Measurements from ENCODE around the gene HS2ST1. TPM values are rescaled to one million over a fixed set of nuclear protein-coding genes. Genes with fewer than 3 reads are reported as not detected.

HS2ST1 gene
- total RNA-seq, 1 experiment from 2014 or later, result 45.8 TPM

GRCh38 chr1:87115317-87115890 lies 201.0 kb downstream of the HS2ST1 start:
- Histone ChIP-seq H3K27ac (ENCODE audit: low read depth, low read length, poor library complexity, severe bottlenecking) (no peak overlapping the region), H3K4me1 (ENCODE audit: insufficient read depth, low read length, poor library complexity, severe bottlenecking) (peaks cover 45% of the 10 kb centered on the region), H3K9me3 (ENCODE audit: low read depth, low read length, poor library complexity, severe bottlenecking) (no peaks in the 10 kb centered on the region), H3K4me3 (ENCODE audit: low read depth, low read length, poor library complexity, severe bottlenecking) (no peak overlapping the region), H3K36me3 (ENCODE audit: insufficient read depth, low read length, poor library complexity, severe bottlenecking) (no peaks in the 10 kb centered on the region), H3K27me3 (replicated peaks; ENCODE audit: insufficient read depth, low read depth, low read length, poor library complexity) (no peaks in the 10 kb centered on the region)
- TF ChIP-seq CTCF (conservative IDR thresholded peaks at IDR 0.05; ENCODE audit: low read depth, low read length) (no peak), EZH2 (IDR thresholded peaks at IDR 0.05; ENCODE audit: borderline replicate concordance, low read depth, low read length, poor library complexity, severe bottlenecking) (no peak)
- ChIA-PET POLR2A (ENCODE audit: low non-redundant PET) (no interaction called here), CTCF (no interaction called here)
- no TSS peak for BruUV-seq (replicated peaks)
- intact Hi-C loops (cut with micrococcal nuclease; ENCODE audit: unreplicated experiment), result no loop called here
- peak; percentile 71 for DNase-seq (ENCODE audit: low spot score)

- ChIA-PET POLR2A (ENCODE audit: low non-redundant PET) (no interaction called here), CTCF (no interaction called here)
- Histone ChIP-seq H3K4me3 (ENCODE audit: low read depth, low read length, poor library complexity, severe bottlenecking) (no peak overlapping the region), H3K9me3 (ENCODE audit: low read depth, low read length, poor library complexity, severe bottlenecking) (no peaks in the 10 kb centered on the region), H3K27me3 (replicated peaks; ENCODE audit: insufficient read depth, low read depth, low read length, poor library complexity) (no peaks in the 10 kb centered on the region), H3K27ac (ENCODE audit: low read depth, low read length, poor library complexity, severe bottlenecking) (no peak overlapping the region), H3K4me1 (ENCODE audit: insufficient read depth, low read length, poor library complexity, severe bottlenecking) (peaks cover 42% of the 10 kb centered on the region), H3K36me3 (ENCODE audit: insufficient read depth, low read length, poor library complexity, severe bottlenecking) (no peaks in the 10 kb centered on the region)
- DNase-seq (ENCODE audit: low spot score), result no peak
- TF ChIP-seq EZH2 (IDR thresholded peaks at IDR 0.05; ENCODE audit: borderline replicate concordance, low read depth, low read length, poor library complexity, severe bottlenecking) (no peak), CTCF (conservative IDR thresholded peaks at IDR 0.05; ENCODE audit: low read depth, low read length) (no peak)
- no TSS peak for BruUV-seq (replicated peaks)
- intact Hi-C loops (cut with micrococcal nuclease; ENCODE audit: unreplicated experiment), result no loop called here
Observed at GRCh38 chr1:87115891-87116290, 201.5 kb downstream of the HS2ST1 start.

- H3K27ac ChIP-seq (ENCODE audit: low read depth, low read length, poor library complexity, severe bottlenecking), result no peak overlapping the region
- no peak overlapping the region for H3K4me3 ChIP-seq (ENCODE audit: low read depth, low read length, poor library complexity, severe bottlenecking)
- no TSS peak for BruUV-seq (replicated peaks)
- peak; percentile 73 for DNase-seq (ENCODE audit: low spot score)
- ChIA-PET CTCF (no interaction called here), POLR2A (ENCODE audit: low non-redundant PET) (no interaction called here)
- peaks cover 27% of the 10 kb centered on the region for H3K4me1 ChIP-seq (ENCODE audit: insufficient read depth, low read length, poor library complexity, severe bottlenecking)
- H3K36me3 ChIP-seq (ENCODE audit: insufficient read depth, low read length, poor library complexity, severe bottlenecking), result no peaks in the 10 kb centered on the region
- H3K27me3 ChIP-seq (replicated peaks; ENCODE audit: insufficient read depth, low read depth, low read length, poor library complexity), result no peaks in the 10 kb centered on the region
- no peaks in the 10 kb centered on the region for H3K9me3 ChIP-seq (ENCODE audit: low read depth, low read length, poor library complexity, severe bottlenecking)
- TF ChIP-seq CTCF (conservative IDR thresholded peaks at IDR 0.05; ENCODE audit: low read depth, low read length), result no peak
- intact Hi-C loops (cut with micrococcal nuclease; ENCODE audit: unreplicated experiment), result no loop called here
Observed at GRCh38 chr1:87117761-87118368, 203.4 kb downstream of the HS2ST1 start.

Data from A673 (cell line).